CD14-positive monocyte (primary cell): ENCODE data around the gene GMDS. TPM values are rescaled to one million over a fixed set of nuclear protein-coding genes. Genes with fewer than 3 reads are reported as not detected.

Experiments
- DNase-seq, 3 donors: peaks; one replicate each; pipeline ENCODE4 v3.0.0-alpha.2; 2011 to 2022
- H2AFZ ChIP-seq: 2 replicates; pipeline ENCODE4 v1.6.0; 2012; ENCODE audit warnings: mild to moderate bottlenecking, low read depth, low read length, inconsistent platforms; ENCODE audit not compliant: insufficient read depth, poor library complexity, severe bottlenecking
- H3K27ac ChIP-seq, 2 donors: 1 replicate in 1 of 2; 2 replicates in 1 of 2; pipeline ENCODE4 v1.5.1; 2012 to 2013; ENCODE audit warnings: low read length in 2 of 2, control low read depth in 1 of 2, inconsistent platforms in 1 of 2, low read depth in 1 of 2, mild to moderate bottlenecking in 1 of 2
- H3K27me3 ChIP-seq, 2 donors: one replicate each; pipeline versions ENCODE4 v1.6.0 to v1.6.1; 2011 to 2013; ENCODE audit warnings: low read length in 2 of 2; ENCODE audit not compliant: control insufficient read depth in 2 of 2, insufficient read depth in 2 of 2
- H3K36me3 ChIP-seq, 2 donors: replicated peaks in 1 of 2; 1 replicate in 1 of 2; 2 replicates in 1 of 2; pipeline versions ENCODE4 v1.5.1 to v1.6.1; 2012 to 2013; ENCODE audit warnings: low read length in 2 of 2, control low read depth in 1 of 2, inconsistent platforms in 1 of 2, mild to moderate bottlenecking in 1 of 2; ENCODE audit not compliant: insufficient read depth in 2 of 2, control insufficient read depth in 1 of 2
- H3K4me1 ChIP-seq, 2 donors: 1 replicate in 1 of 2; 2 replicates in 1 of 2; pipeline versions ENCODE4 v1.5.1 to v1.6.1; 2012 to 2013; ENCODE audit warnings: low read length in 2 of 2, control low read depth in 1 of 2, inconsistent platforms in 1 of 2, mild to moderate bottlenecking in 1 of 2, moderate library complexity in 1 of 2; ENCODE audit not compliant: insufficient read depth in 2 of 2, control insufficient read depth in 1 of 2
- H3K4me2 ChIP-seq: replicated peaks from 2 replicates; pipeline ENCODE3; 2012; ENCODE audit warnings: low read length, moderate library complexity, mild to moderate bottlenecking; ENCODE audit not compliant: poor library complexity, severe bottlenecking; ENCODE audit errors: extremely low read depth
- H3K4me3 ChIP-seq, 3 experiments: fragments of 200-600 bp in 1 of 3; sonication (generic) in 1 of 3; replicated peaks in 1 of 3; 1 replicate in 2 of 3; 2 replicates in 1 of 3; pipeline ENCODE4 v1.5.1; 2011 to 2013; ENCODE audit warnings: low read length in 3 of 3, mild to moderate bottlenecking in 3 of 3, control low read depth in 2 of 3, low read depth in 2 of 3, inconsistent platforms in 1 of 3, moderate library complexity in 1 of 3
- H3K79me2 ChIP-seq: 2 replicates; pipeline ENCODE4 v1.6.0; 2012; ENCODE audit warnings: mild to moderate bottlenecking, control low read depth, inconsistent platforms, low read length, moderate library complexity; ENCODE audit not compliant: insufficient read depth
- H3K9ac ChIP-seq: 2 replicates; pipeline ENCODE4 v1.6.0; 2017; ENCODE audit warnings: low read length, mild to moderate bottlenecking; ENCODE audit not compliant: insufficient read depth, poor library complexity, severe bottlenecking
- H3K9me3 ChIP-seq, 2 donors: replicated peaks in 1 of 2; 1 replicate in 1 of 2; 2 replicates in 1 of 2; pipeline versions ENCODE4 v1.5.1 to v1.6.1; 2012 to 2013; ENCODE audit warnings: low read length in 2 of 2, control low read depth in 1 of 2; ENCODE audit not compliant: control insufficient read depth in 1 of 2, insufficient read depth in 1 of 2
- H4K20me1 ChIP-seq: 2 replicates; pipeline ENCODE4 v1.6.0; 2012; ENCODE audit warnings: mild to moderate bottlenecking, low read length, control low read depth, moderate library complexity; ENCODE audit not compliant: insufficient read depth
- H3K27ac Mint-ChIP-seq, 7 donors: one replicate each; pipeline ENCODE4 v1.8.0; 2020; ENCODE audit warnings: mild to moderate bottlenecking in 7 of 7, mixed read lengths in 7 of 7, moderate library complexity in 6 of 7, inconsistent platforms in 2 of 7
- H3K27me3 Mint-ChIP-seq, 3 donors: one replicate each; pipeline ENCODE4 v1.8.0; 2021 to 2022; ENCODE audit warnings: low read depth in 3 of 3, mild to moderate bottlenecking in 3 of 3, mixed read lengths in 3 of 3, moderate library complexity in 3 of 3, inconsistent platforms in 1 of 3
- H3K36me3 Mint-ChIP-seq, 2 donors: one replicate each; pipeline ENCODE4 v1.8.0; 2020; ENCODE audit warnings: mixed read lengths in 2 of 2, inconsistent platforms in 1 of 2, mild to moderate bottlenecking in 1 of 2
- H3K4me1 Mint-ChIP-seq: one replicate; pipeline ENCODE4 v1.8.0; 2020; ENCODE audit warnings: mild to moderate bottlenecking, mixed read lengths
- H3K4me3 Mint-ChIP-seq, 2 donors: one replicate each; pipeline ENCODE4 v1.8.0; 2020; ENCODE audit warnings: mild to moderate bottlenecking in 2 of 2, mixed read lengths in 2 of 2, moderate library complexity in 1 of 2
- H3K9me3 Mint-ChIP-seq, 7 donors: one replicate each; pipeline ENCODE4 v1.8.0; 2020 to 2022; ENCODE audit warnings: mixed read lengths in 7 of 7, mild to moderate bottlenecking in 6 of 7, moderate library complexity in 6 of 7, inconsistent platforms in 2 of 7
- WGBS: methylation state at CpG from one replicate; pipeline ENCODE4 v1.1.5; 2013; ENCODE audit warnings: missing lambda C conversion rate; ENCODE audit not compliant: insufficient coverage; 5-methylcytosine and 5-hydroxymethylcytosine counted together
- intact Hi-C, 2 donors: fragments of 100-400 bp; cut with micrococcal nuclease; formaldehyde crosslinking; loops; one replicate each; pipeline versions ENCODE4 v1.15.0 to v1.15.1; 2023
- polyA plus RNA-seq, 3 donors: library from polyadenylated mRNA; depleted of rRNA in 1 of 3; unstranded in 2 of 3; stranded (reverse) in 1 of 3; fragments of 300-500 nt in 2 of 3; fragments of >200 nt in 1 of 3; fragmentation: Illumina TruSeq in 2 of 3; gene quantifications; 1 replicate in 2 of 3; 2 replicates in 1 of 3; pipeline ENCODE4 v1.2.3, GENCODE V29; 2012 to 2021
- TF ChIP-seq, protein P1 (sequence below): fragments of 200-600 bp; IDR thresholded peaks from one replicate; pipeline ENCODE4 v1.8.0; 2022; ENCODE audit warnings: antibody characterized with exemption, mild to moderate bottlenecking

The GMDS gene
- polyA plus RNA-seq, 3 donors = 10.5 to 19.9 (median 17.6) TPM

DNA sequence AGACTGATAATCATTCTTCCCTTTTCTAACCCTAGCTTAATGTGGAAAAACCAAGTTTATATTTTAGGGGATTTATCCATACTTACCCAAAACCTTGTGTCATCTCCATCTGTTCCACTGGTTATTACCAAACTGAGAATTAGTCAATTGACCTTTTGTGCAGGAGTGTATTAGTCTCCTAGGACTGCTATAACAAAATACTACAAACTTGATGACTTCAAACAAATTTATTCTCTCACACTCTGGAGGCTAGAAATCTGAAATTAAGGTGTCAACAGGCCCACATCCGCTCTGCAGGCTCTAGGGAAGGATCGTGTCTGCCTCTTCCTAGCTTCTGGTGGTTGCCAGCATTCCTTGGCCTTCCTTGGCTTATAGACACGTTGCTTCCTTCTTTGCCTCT, 12.7 kb upstream of the GMDS start:
- no peak overlapping the region for H2AFZ ChIP-seq
- peaks cover 0 to 7% of the 10 kb centered on the region in 2 donors for H3K9me3 ChIP-seq
- H3K9ac ChIP-seq = no peak overlapping the region
- H3K36me3 ChIP-seq = peaks cover 2 to 37% of the 10 kb centered on the region in 2 donors
- TF ChIP-seq, protein P1, sequence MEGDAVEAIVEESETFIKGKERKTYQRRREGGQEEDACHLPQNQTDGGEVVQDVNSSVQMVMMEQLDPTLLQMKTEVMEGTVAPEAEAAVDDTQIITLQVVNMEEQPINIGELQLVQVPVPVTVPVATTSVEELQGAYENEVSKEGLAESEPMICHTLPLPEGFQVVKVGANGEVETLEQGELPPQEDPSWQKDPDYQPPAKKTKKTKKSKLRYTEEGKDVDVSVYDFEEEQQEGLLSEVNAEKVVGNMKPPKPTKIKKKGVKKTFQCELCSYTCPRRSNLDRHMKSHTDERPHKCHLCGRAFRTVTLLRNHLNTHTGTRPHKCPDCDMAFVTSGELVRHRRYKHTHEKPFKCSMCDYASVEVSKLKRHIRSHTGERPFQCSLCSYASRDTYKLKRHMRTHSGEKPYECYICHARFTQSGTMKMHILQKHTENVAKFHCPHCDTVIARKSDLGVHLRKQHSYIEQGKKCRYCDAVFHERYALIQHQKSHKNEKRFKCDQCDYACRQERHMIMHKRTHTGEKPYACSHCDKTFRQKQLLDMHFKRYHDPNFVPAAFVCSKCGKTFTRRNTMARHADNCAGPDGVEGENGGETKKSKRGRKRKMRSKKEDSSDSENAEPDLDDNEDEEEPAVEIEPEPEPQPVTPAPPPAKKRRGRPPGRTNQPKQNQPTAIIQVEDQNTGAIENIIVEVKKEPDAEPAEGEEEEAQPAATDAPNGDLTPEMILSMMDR = no peak
- H3K27ac Mint-ChIP-seq = no peak overlapping the region
- intact Hi-C loops = no loop called here
- no peaks in the 10 kb centered on the region for H3K27me3 Mint-ChIP-seq
- H3K36me3 Mint-ChIP-seq = peaks cover 48 to 50% of the 10 kb centered on the region in 2 donors
- 100% methylated on average over 2 of the region's 3 CpGs for WGBS
- H3K9me3 Mint-ChIP-seq = peaks cover 0 to 8% (median 4%) of the 10 kb centered on the region in 7 donors
- H3K4me3 ChIP-seq = no peak overlapping the region
- no peak overlapping the region for H3K4me2 ChIP-seq
- H3K27me3 ChIP-seq = no peaks in the 10 kb centered on the region
- H3K27ac ChIP-seq = no peak overlapping the region
- H3K79me2 ChIP-seq = no peaks in the 10 kb centered on the region
- H3K4me1 Mint-ChIP-seq = no peaks in the 10 kb centered on the region
- no peak overlapping the region for H3K4me3 Mint-ChIP-seq
- no peak for DNase-seq
- H4K20me1 ChIP-seq = no peaks in the 10 kb centered on the region
- no peaks in the 10 kb centered on the region for H3K4me1 ChIP-seq

DNA sequence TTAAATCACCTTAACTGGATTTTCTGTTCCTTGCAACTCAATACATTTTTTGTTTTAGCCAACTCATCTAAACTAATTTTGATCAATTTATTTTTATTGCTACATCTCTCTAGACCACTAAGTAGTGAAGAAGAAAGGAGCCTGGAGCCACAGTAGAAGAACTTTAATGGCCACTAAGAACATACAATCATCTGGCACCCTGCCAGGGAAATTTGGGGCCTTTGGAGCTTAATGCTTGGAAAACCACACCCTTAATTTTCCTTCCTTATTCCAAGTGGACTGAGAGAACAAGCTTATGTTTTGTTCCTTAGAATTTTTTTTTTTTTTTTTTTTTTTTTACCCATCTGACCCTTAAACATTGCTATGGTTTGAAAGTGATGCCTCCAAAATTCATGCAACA, 12.0 kb upstream of the GMDS start:
- Mint-ChIP-seq H3K4me3 (no peak overlapping the region), H3K36me3 (peaks cover 51 to 57% of the 10 kb centered on the region in 2 donors), H3K27ac (no peak overlapping the region), H3K4me1 (no peaks in the 10 kb centered on the region), H3K9me3 (peaks cover 0 to 8% (median 4%) of the 10 kb centered on the region in 7 donors), H3K27me3 (no peaks in the 10 kb centered on the region)
- Histone ChIP-seq H4K20me1 (no peaks in the 10 kb centered on the region), H3K9ac (no peak overlapping the region), H3K9me3 (peaks cover 0 to 7% of the 10 kb centered on the region in 2 donors), H3K4me3 (no peak overlapping the region), H3K27me3 (no peaks in the 10 kb centered on the region), H3K36me3 (peaks cover 6 to 42% of the 10 kb centered on the region in 2 donors), H3K4me2 (no peak overlapping the region), H3K27ac (no peak overlapping the region), H3K4me1 (no peaks in the 10 kb centered on the region), H3K79me2 (no peaks in the 10 kb centered on the region), H2AFZ (no peak overlapping the region)
- intact Hi-C loops = no loop called here
- DNase-seq = no peak
- TF ChIP-seq, protein P1 = no peak
